HEK293 (cell line): ENCODE results near the gene GPR157.

Source experiments
- CTCF ChIA-PET: fragments of 350-600 bp; formaldehyde crosslinking; extraction: SDS; loops from one replicate; lab custom pipeline; 2021; ENCODE audit warnings: antibody characterized with exemption; lab: Yijun Ruan, JAX
- POLR2A ChIA-PET: fragments of 300-600 bp; formaldehyde crosslinking; extraction: SDS; loops from one replicate; lab custom pipeline; 2020; ENCODE audit warnings: antibody characterized with exemption, inconsistent platforms; lab: Yijun Ruan, JAX
- H3K27ac ChIP-seq: fragments of 200-500 bp; sonication (Bioruptor generic); 2 replicates; pipeline ENCODE4 v1.5.1; 2014; ENCODE audit warnings: low read depth, low read length, control low read depth, inconsistent platforms; ENCODE audit errors: extremely low read depth
- H3K36me3 ChIP-seq, 2 experiments: fragments of 200-500 bp in 1 of 2; sonication (Bioruptor generic) in 1 of 2; 1 replicate in 1 of 2; 2 replicates in 1 of 2; pipeline ENCODE4 v1.5.1; 2014 to 2017; ENCODE audit warnings: inconsistent platforms in 2 of 2, low read length in 2 of 2; ENCODE audit not compliant: control insufficient read depth in 2 of 2, insufficient read depth in 1 of 2
- H3K4me1 ChIP-seq: fragments of 200-500 bp; sonication (Bioruptor generic); 2 replicates; pipeline ENCODE4 v1.5.1; 2014; ENCODE audit warnings: mild to moderate bottlenecking, low read length, inconsistent platforms; ENCODE audit not compliant: control insufficient read depth, insufficient read depth
- H3K4me3 ChIP-seq: 2 replicates; pipeline ENCODE4 v1.5.1; 2011; ENCODE audit warnings: low read depth, mild to moderate bottlenecking, control low read depth, low read length, moderate library complexity
- H3K9me3 ChIP-seq: fragments of 200-500 bp; sonication (Bioruptor generic); 2 replicates; pipeline ENCODE4 v1.5.1; 2014; ENCODE audit warnings: low read depth, low read length, inconsistent platforms; ENCODE audit not compliant: control insufficient read depth, insufficient read depth
- GLIS2 ChIP-seq: fragments of 450-650 bp; formaldehyde crosslinking; IDR thresholded peaks from 2 replicates; pipeline ENCODE4 v1.5.1; 2016; ENCODE audit warnings: missing biosample characterization, missing genetic modification characterization
- YY2 ChIP-seq: fragments of 450-650 bp; formaldehyde crosslinking; IDR thresholded peaks from 2 replicates; pipeline ENCODE4 v1.5.1; 2016; ENCODE audit warnings: missing biosample characterization, missing genetic modification characterization
- ZBTB17 ChIP-seq: fragments of 450-650 bp; formaldehyde crosslinking; IDR thresholded peaks from 2 replicates; pipeline ENCODE4 v1.5.1; 2016; ENCODE audit warnings: missing biosample characterization, missing genetic modification characterization
- ZBTB48 ChIP-seq: fragments of 450-650 bp; formaldehyde crosslinking; IDR thresholded peaks from 2 replicates; pipeline ENCODE4 v1.5.1; 2016; ENCODE audit warnings: missing biosample characterization, missing genetic modification characterization
- ZNF114 ChIP-seq: fragments of 450-650 bp; formaldehyde crosslinking; IDR thresholded peaks from 2 replicates; pipeline ENCODE4 v1.5.0; 2017; ENCODE audit warnings: missing biosample characterization, missing genetic modification characterization
- ZNF138 ChIP-seq: fragments of 450-650 bp; formaldehyde crosslinking; IDR thresholded peaks from 2 replicates; pipeline ENCODE4 v1.5.1; 2016; ENCODE audit warnings: missing biosample characterization, missing genetic modification characterization, borderline replicate concordance
- ZNF175 ChIP-seq: fragments of 450-650 bp; formaldehyde crosslinking; IDR thresholded peaks from 2 replicates; pipeline ENCODE4 v1.5.1; 2016; ENCODE audit warnings: missing biosample characterization, missing genetic modification characterization
- ZNF248 ChIP-seq: fragments of 450-650 bp; formaldehyde crosslinking; IDR thresholded peaks from 2 replicates; pipeline ENCODE4 v1.5.1; 2017; ENCODE audit warnings: missing biosample characterization, missing genetic modification characterization
- ZNF501 ChIP-seq: fragments of 450-650 bp; formaldehyde crosslinking; IDR thresholded peaks from 2 replicates; pipeline ENCODE4 v1.5.1; 2016; ENCODE audit warnings: missing biosample characterization, missing genetic modification characterization
- ZNF510 ChIP-seq: fragments of 450-650 bp; formaldehyde crosslinking; IDR thresholded peaks from 2 replicates; pipeline ENCODE4 v1.5.1; 2018; ENCODE audit warnings: mild to moderate bottlenecking, missing genetic modification characterization, missing biosample characterization; ENCODE audit not compliant: insufficient replicate concordance
- ZNF549 ChIP-seq: fragments of 450-650 bp; IDR thresholded peaks from 2 replicates; pipeline ENCODE4 v1.5.1; 2018; ENCODE audit warnings: missing biosample characterization, missing genetic modification characterization, mild to moderate bottlenecking, inconsistent platforms, moderate library complexity
- ZNF560 ChIP-seq: fragments of 450-650 bp; formaldehyde crosslinking; IDR thresholded peaks from 2 replicates; pipeline ENCODE4 v1.5.1; 2017; ENCODE audit warnings: missing biosample characterization, missing genetic modification characterization, borderline replicate concordance
- ZNF658 ChIP-seq: fragments of 450-650 bp; formaldehyde crosslinking; IDR thresholded peaks from 2 replicates; pipeline ENCODE4; 2016; ENCODE audit warnings: missing biosample characterization, missing genetic modification characterization
- ZNF664 ChIP-seq: fragments of 450-650 bp; formaldehyde crosslinking; IDR thresholded peaks from 2 replicates; pipeline ENCODE4 v1.5.1; 2016; ENCODE audit warnings: missing biosample characterization, missing genetic modification characterization
- ZNF677 ChIP-seq: fragments of 450-650 bp; IDR thresholded peaks from 2 replicates; pipeline ENCODE4 v1.5.0; 2018; ENCODE audit warnings: missing biosample characterization, mild to moderate bottlenecking, missing genetic modification characterization, moderate library complexity
- ZNF701 ChIP-seq: fragments of 450-650 bp; formaldehyde crosslinking; IDR thresholded peaks from 2 replicates; pipeline ENCODE4 v1.5.1; 2016; ENCODE audit warnings: missing biosample characterization, missing genetic modification characterization
- ZNF747 ChIP-seq: fragments of 450-650 bp; formaldehyde crosslinking; IDR thresholded peaks from 2 replicates; pipeline ENCODE4 v1.5.1; 2016; ENCODE audit warnings: missing biosample characterization, missing genetic modification characterization
- ZNF776 ChIP-seq: fragments of 450-650 bp; formaldehyde crosslinking; IDR thresholded peaks from 2 replicates; pipeline ENCODE4 v1.5.0; 2017; ENCODE audit warnings: missing biosample characterization, missing genetic modification characterization, borderline replicate concordance
- ZNF777 ChIP-seq: fragments of 450-650 bp; formaldehyde crosslinking; IDR thresholded peaks from 2 replicates; pipeline ENCODE4 v1.5.1; 2017; ENCODE audit warnings: missing biosample characterization, missing genetic modification characterization, borderline replicate concordance
- ZNF792 ChIP-seq: fragments of 450-650 bp; formaldehyde crosslinking; IDR thresholded peaks from 2 replicates; pipeline ENCODE4 v1.5.1; 2016; ENCODE audit warnings: missing biosample characterization, missing genetic modification characterization
- TF ChIP-seq, protein P1 (sequence below): fragments of 450-650 bp; formaldehyde crosslinking; IDR thresholded peaks from 2 replicates; pipeline ENCODE4 v1.5.1; 2016; ENCODE audit warnings: missing biosample characterization, missing genetic modification characterization, borderline replicate concordance
- TF ChIP-seq, protein P2 (sequence below): fragments of 450-650 bp; formaldehyde crosslinking; IDR thresholded peaks from 2 replicates; pipeline ENCODE4 v1.5.1; 2017; ENCODE audit warnings: missing biosample characterization, missing genetic modification characterization
- TF ChIP-seq, protein P3 (sequence below): fragments of 450-650 bp; formaldehyde crosslinking; IDR thresholded peaks from 2 replicates; pipeline ENCODE4 v1.5.1; 2016; ENCODE audit warnings: missing biosample characterization, missing genetic modification characterization

The GPR157 gene

DNA sequence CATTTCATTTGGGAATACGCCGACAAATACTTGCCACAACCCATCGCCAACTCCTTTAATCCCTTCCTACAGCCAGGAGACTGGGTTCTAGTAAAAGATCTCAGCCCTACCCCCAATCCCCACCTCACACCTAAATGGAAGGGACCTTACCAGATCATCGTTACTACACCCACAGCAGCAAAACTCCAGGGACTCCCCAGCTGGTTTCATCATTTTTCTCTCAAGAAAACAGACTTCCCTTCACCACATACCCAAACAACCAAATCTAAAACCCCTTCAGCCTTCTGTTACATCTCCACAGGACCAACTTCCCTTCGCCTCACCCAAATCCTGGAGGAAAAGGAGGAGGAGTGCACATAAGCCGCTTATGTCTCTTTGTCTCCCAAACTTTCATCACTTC is 35.8 kb downstream of the GPR157 start:
- POLR2A ChIA-PET, result no interaction called here
- H3K9me3 ChIP-seq, result no peaks in the 10 kb centered on the region
- no peak overlapping the region for H3K4me3 ChIP-seq
- TF ChIP-seq ZNF501 (tag by site-specific recombination), result no peak
- TF ChIP-seq ZNF677, result no peak
- TF ChIP-seq, protein P1, sequence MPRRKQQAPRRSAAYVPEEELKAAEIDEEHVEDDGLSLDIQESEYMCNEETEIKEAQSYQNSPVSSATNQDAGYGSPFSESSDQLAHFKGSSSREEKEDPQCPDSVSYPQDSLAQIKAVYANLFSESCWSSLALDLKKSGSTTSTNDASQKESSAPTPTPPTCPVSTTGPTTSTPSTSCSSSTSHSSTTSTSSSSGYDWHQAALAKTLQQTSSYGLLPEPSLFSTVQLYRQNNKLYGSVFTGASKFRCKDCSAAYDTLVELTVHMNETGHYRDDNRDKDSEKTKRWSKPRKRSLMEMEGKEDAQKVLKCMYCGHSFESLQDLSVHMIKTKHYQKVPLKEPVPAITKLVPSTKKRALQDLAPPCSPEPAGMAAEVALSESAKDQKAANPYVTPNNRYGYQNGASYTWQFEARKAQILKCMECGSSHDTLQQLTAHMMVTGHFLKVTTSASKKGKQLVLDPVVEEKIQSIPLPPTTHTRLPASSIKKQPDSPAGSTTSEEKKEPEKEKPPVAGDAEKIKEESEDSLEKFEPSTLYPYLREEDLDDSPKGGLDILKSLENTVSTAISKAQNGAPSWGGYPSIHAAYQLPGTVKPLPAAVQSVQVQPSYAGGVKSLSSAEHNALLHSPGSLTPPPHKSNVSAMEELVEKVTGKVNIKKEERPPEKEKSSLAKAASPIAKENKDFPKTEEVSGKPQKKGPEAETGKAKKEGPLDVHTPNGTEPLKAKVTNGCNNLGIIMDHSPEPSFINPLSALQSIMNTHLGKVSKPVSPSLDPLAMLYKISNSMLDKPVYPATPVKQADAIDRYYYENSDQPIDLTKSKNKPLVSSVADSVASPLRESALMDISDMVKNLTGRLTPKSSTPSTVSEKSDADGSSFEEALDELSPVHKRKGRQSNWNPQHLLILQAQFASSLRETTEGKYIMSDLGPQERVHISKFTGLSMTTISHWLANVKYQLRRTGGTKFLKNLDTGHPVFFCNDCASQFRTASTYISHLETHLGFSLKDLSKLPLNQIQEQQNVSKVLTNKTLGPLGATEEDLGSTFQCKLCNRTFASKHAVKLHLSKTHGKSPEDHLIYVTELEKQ (tag by site-specific recombination), result no peak
- no peak for TF ChIP-seq ZNF776 (tag by site-specific recombination)
- TF ChIP-seq ZBTB48 (tag by site-specific recombination), result no peak
- no peak for TF ChIP-seq ZNF248 (tag by site-specific recombination)
- no peak for TF ChIP-seq GLIS2
- no peak for TF ChIP-seq ZNF777 (tag by site-specific recombination)
- TF ChIP-seq ZNF701 (tag by site-specific recombination), result no peak
- TF ChIP-seq ZNF560, result no peak
- TF ChIP-seq ZNF114, result no peak
- no peak for TF ChIP-seq ZNF510 (tag by site-specific recombination)
- TF ChIP-seq, protein P2, sequence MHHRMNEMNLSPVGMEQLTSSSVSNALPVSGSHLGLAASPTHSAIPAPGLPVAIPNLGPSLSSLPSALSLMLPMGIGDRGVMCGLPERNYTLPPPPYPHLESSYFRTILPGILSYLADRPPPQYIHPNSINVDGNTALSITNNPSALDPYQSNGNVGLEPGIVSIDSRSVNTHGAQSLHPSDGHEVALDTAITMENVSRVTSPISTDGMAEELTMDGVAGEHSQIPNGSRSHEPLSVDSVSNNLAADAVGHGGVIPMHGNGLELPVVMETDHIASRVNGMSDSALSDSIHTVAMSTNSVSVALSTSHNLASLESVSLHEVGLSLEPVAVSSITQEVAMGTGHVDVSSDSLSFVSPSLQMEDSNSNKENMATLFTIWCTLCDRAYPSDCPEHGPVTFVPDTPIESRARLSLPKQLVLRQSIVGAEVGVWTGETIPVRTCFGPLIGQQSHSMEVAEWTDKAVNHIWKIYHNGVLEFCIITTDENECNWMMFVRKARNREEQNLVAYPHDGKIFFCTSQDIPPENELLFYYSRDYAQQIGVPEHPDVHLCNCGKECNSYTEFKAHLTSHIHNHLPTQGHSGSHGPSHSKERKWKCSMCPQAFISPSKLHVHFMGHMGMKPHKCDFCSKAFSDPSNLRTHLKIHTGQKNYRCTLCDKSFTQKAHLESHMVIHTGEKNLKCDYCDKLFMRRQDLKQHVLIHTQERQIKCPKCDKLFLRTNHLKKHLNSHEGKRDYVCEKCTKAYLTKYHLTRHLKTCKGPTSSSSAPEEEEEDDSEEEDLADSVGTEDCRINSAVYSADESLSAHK (tag by site-specific recombination), result no peak
- TF ChIP-seq YY2 (tag by site-specific recombination), result no peak
- TF ChIP-seq ZNF549 (tag by site-specific recombination), result no peak
- no peak overlapping the region for H3K27ac ChIP-seq
- H3K4me1 ChIP-seq, result no peaks in the 10 kb centered on the region
- CTCF ChIA-PET, result interaction anchor here (0.5 to 1.0 kb wide), 2 partner anchors 77 to 84 kb away, joined by 3 read pairs; no protein-coding TSS in a partner anchor
- H3K36me3 ChIP-seq, result no peaks in the 10 kb centered on the region

DNA sequence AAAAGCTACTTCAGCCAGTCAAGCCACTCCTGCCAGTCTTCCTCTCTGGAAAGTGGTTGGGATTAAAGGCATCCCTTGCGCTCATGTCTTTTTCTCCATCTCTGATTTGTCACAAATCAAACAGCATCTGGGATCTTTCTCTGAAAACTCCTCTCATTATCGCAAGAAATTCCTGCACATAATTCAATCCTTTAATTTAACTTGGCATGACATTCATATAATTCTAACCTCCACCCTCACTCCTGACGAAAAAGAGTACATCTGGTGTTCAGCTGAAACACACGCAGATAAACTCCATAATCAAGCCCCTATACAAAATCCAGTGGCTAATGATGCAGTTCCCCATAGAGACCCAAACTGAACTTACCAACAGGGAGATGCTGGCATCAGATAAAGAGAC is 40.1 kb downstream of the GPR157 start:
- H3K4me3 ChIP-seq, result no peak overlapping the region
- no peak overlapping the region for H3K27ac ChIP-seq
- CTCF ChIA-PET, result interaction anchor here (0.7 kb wide), 1 partner anchor 191 kb away, joined by 3 read pairs; no protein-coding TSS in a partner anchor
- H3K36me3 ChIP-seq, result no peaks in the 10 kb centered on the region
- POLR2A ChIA-PET, result no interaction called here
- H3K9me3 ChIP-seq, result no peaks in the 10 kb centered on the region
- H3K4me1 ChIP-seq, result no peaks in the 10 kb centered on the region
- TF ChIP-seq ZNF747, result no peak

DNA sequence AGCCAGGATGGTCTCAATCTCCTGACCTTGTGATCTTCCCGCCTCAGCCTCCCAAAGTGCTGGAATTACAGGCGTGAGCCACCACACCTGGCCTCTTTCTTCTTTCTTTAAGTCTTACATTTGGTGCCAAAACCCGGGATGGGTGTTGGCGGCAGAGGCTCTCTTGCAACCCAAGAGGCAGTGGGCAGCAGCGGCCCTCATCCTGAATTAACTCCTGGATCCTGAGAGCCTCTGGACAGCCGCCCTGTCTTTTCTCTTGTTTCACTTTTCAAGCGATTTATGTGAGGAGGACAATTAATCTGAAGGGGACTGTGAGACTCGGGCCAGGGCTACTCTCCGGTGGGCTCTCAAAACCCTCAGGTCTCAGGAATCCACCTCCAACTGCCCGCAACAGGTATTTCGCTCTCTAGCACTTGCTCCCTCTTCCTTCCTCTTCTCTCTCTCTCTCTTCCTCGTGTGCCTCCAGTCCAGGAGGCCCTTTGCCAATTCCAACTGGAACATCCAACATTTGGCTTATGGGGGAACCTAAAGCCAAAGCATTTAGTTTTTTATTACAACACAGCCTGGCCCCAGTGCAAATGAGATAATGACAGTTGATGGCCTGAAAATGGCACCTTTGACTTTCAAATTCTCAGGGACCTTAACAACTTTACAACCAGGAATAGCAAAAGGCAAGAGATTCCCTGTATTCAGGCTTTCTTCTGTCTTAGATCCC is 41.3 kb downstream of the GPR157 start:
- no peak overlapping the region for H3K4me3 ChIP-seq
- no peaks in the 10 kb centered on the region for H3K36me3 ChIP-seq
- no peaks in the 10 kb centered on the region for H3K9me3 ChIP-seq
- no peaks in the 10 kb centered on the region for H3K4me1 ChIP-seq
- no peak for TF ChIP-seq ZNF138 (tag by site-specific recombination)
- no peak for TF ChIP-seq ZNF776 (tag by site-specific recombination)
- TF ChIP-seq ZNF501 (tag by site-specific recombination), result no peak
- no peak for TF ChIP-seq ZBTB17 (tag by site-specific recombination)
- TF ChIP-seq, protein P3, sequence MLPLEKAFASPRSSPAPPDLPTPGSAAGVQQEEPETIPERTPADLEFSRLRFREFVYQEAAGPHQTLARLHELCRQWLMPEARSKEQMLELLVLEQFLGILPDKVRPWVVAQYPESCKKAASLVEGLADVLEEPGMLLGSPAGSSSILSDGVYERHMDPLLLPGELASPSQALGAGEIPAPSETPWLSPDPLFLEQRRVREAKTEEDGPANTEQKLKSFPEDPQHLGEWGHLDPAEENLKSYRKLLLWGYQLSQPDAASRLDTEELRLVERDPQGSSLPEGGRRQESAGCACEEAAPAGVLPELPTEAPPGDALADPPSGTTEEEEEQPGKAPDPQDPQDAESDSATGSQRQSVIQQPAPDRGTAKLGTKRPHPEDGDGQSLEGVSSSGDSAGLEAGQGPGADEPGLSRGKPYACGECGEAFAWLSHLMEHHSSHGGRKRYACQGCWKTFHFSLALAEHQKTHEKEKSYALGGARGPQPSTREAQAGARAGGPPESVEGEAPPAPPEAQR (tag by site-specific recombination), result no peak
- no peak for TF ChIP-seq ZBTB48 (tag by site-specific recombination)
- no peak for TF ChIP-seq ZNF175 (tag by site-specific recombination)
- TF ChIP-seq ZNF658 (tag by site-specific recombination), result no peak
- TF ChIP-seq ZNF664 (tag by site-specific recombination), result no peak
- TF ChIP-seq ZNF792 (tag by site-specific recombination), result no peak
- ChIA-PET POLR2A (interaction anchor here (0.6 kb wide), 1 partner anchor 407 kb away, joined by 3 read pairs; no protein-coding TSS in a partner anchor), CTCF (interaction anchor here (0.7 to 3.6 kb wide), 2 partner anchors 14 to 470 kb away, joined by 9 to 12 read pairs; no protein-coding TSS in a partner anchor)
- no peak overlapping the region for H3K27ac ChIP-seq
